SK-N-SH treated with all-trans-retinoic acid at 6 μM for 48 hours (cell line): Measurements from ENCODE around the gene FZR1.

Source experiments
- ATAC-seq: fragments of 200-7000 bp; cut with Tn5 transposase; 3 replicates; pipeline ENCODE4 v1.9.1; 2020; ENCODE audit warnings: mild to moderate bottlenecking, moderate library complexity
- ARNTL ChIP-seq: fragments of 450-650 bp; formaldehyde crosslinking; IDR thresholded peaks from 2 replicates; pipeline ENCODE4 v1.5.0; 2020; ENCODE audit warnings: low read depth, mild to moderate bottlenecking, moderate library complexity, borderline replicate concordance
- BACH2 ChIP-seq: fragments of 250-450 bp; sonication (Bioruptor Pico); IDR thresholded peaks from 2 replicates; pipeline ENCODE4 v1.9.0; 2021; ENCODE audit warnings: mild to moderate bottlenecking, borderline replicate concordance
- CSDC2 ChIP-seq: fragments of 250-450 bp; sonication (Bioruptor Pico); IDR thresholded peaks from 2 replicates; pipeline ENCODE4 v1.5.0; 2020; ENCODE audit warnings: mild to moderate bottlenecking, moderate library complexity
- ESRRG ChIP-seq: fragments of 250-450 bp; sonication (Bioruptor Pico); IDR thresholded peaks from 2 replicates; pipeline ENCODE4 v1.6.1; 2021; ENCODE audit warnings: mild to moderate bottlenecking
- GLIS3 ChIP-seq: fragments of 250-450 bp; sonication (Bioruptor Pico); IDR thresholded peaks from 2 replicates; pipeline ENCODE4 v1.5.0; 2020; ENCODE audit warnings: mild to moderate bottlenecking, moderate library complexity
- ISL1 ChIP-seq: fragments of 250-450 bp; sonication (Bioruptor Pico); IDR thresholded peaks from 2 replicates; pipeline ENCODE4 v2.1.2; 2022; ENCODE audit warnings: mild to moderate bottlenecking, moderate library complexity
- OSR1 ChIP-seq: fragments of 250-450 bp; sonication (Bioruptor Pico); IDR thresholded peaks from 2 replicates; pipeline ENCODE4 v1.8.0; 2022; ENCODE audit warnings: moderate library complexity, mild to moderate bottlenecking, inconsistent platforms
- PPARA ChIP-seq: fragments of 250-450 bp; sonication (Bioruptor Pico); IDR thresholded peaks from 2 replicates; pipeline ENCODE4 v1.5.0; 2020; ENCODE audit warnings: mild to moderate bottlenecking, borderline replicate concordance
- RARB ChIP-seq: fragments of 250-450 bp; sonication (Bioruptor Pico); IDR thresholded peaks from 2 replicates; pipeline ENCODE4 v1.8.0; 2021; ENCODE audit warnings: mild to moderate bottlenecking, moderate library complexity
- SNAI2 ChIP-seq: fragments of 250-450 bp; sonication (Bioruptor Pico); IDR thresholded peaks from 2 replicates; pipeline ENCODE4 v1.5.0; 2020; ENCODE audit warnings: mild to moderate bottlenecking, moderate library complexity
- TCF4 ChIP-seq: fragments of 250-450 bp; sonication (Bioruptor Pico); IDR thresholded peaks from 2 replicates; pipeline ENCODE4 v1.8.0; 2021; ENCODE audit warnings: mild to moderate bottlenecking, moderate library complexity, borderline replicate concordance
- TOX ChIP-seq: fragments of 250-450 bp; sonication (Bioruptor Pico); IDR thresholded peaks from 2 replicates; pipeline ENCODE4 v1.8.0; 2021; ENCODE audit warnings: mild to moderate bottlenecking, moderate library complexity, borderline replicate concordance
- ZC3H10 ChIP-seq: fragments of 250-450 bp; sonication (Bioruptor Pico); IDR thresholded peaks from 2 replicates; pipeline ENCODE4 v1.5.1; 2021; ENCODE audit warnings: mild to moderate bottlenecking, moderate library complexity
- ZFP3 ChIP-seq: fragments of 250-450 bp; sonication (Bioruptor Pico); IDR thresholded peaks from 2 replicates; pipeline ENCODE4 v1.5.0; 2020; ENCODE audit warnings: mild to moderate bottlenecking, moderate library complexity
- ZFP30 ChIP-seq: fragments of 450-650 bp; formaldehyde crosslinking; IDR thresholded peaks from 2 replicates; pipeline ENCODE4 v1.5.0; 2022; ENCODE audit warnings: mild to moderate bottlenecking, moderate library complexity
- ZNF565 ChIP-seq: fragments of 450-650 bp; formaldehyde crosslinking; conservative IDR thresholded peaks from 2 replicates; pipeline ENCODE4 v1.5.0; 2020; ENCODE audit warnings: low read depth, mild to moderate bottlenecking, moderate library complexity
- ZNF70 ChIP-seq: fragments of 450-650 bp; formaldehyde crosslinking; IDR thresholded peaks from 2 replicates; pipeline ENCODE4 v1.5.0; 2020; ENCODE audit warnings: mild to moderate bottlenecking, moderate library complexity
- ZNF8 ChIP-seq: fragments of 450-650 bp; formaldehyde crosslinking; IDR thresholded peaks from 2 replicates; pipeline ENCODE4 v1.5.0; 2020; ENCODE audit warnings: mild to moderate bottlenecking, moderate library complexity
- TF ChIP-seq, protein P1 (sequence below): fragments of 250-450 bp; sonication (Bioruptor Pico); IDR thresholded peaks from 2 replicates; pipeline ENCODE4 v1.5.0; 2020; ENCODE audit warnings: mild to moderate bottlenecking, moderate library complexity
- TF ChIP-seq, protein P2 (sequence below): fragments of 250-450 bp; sonication (Bioruptor Pico); IDR thresholded peaks from 2 replicates; pipeline ENCODE4 v1.8.0; 2020; ENCODE audit warnings: mild to moderate bottlenecking, moderate library complexity, borderline replicate concordance
- TF ChIP-seq, protein P3 (sequence below): fragments of 250-450 bp; sonication (Bioruptor Pico); IDR thresholded peaks from 2 replicates; pipeline ENCODE4 v1.8.0; 2021; ENCODE audit warnings: low read depth, mild to moderate bottlenecking, moderate library complexity, borderline replicate concordance
- TF ChIP-seq, protein P4 (sequence below): fragments of 250-450 bp; sonication (Bioruptor Pico); IDR thresholded peaks from 2 replicates; pipeline ENCODE4 v1.5.1; 2020; ENCODE audit warnings: low read depth, mild to moderate bottlenecking, moderate library complexity
- TF ChIP-seq, protein P5 (sequence below): fragments of 250-450 bp; sonication (Bioruptor Pico); IDR thresholded peaks from 2 replicates; pipeline ENCODE4 v1.5.1; 2021; ENCODE audit warnings: mild to moderate bottlenecking, moderate library complexity

Gene FZR1

DNA sequence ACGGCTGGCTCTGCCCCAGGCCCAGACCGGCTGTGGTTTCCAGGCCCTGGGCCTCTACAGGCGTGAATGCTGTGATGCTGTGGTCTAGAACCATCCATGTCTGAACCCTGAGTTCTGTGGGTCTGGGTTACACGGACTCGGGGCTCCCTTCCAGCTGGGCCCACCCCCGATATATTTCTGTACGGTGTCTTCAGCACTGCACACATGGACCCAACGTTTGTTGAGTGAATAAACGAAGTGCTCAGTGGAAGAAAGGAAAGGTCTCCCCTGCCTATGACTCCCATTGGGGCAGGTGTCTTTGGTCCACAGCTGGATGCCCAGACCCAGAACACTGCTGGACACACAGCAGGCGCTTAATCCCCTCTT, 39.5 kb downstream of the FZR1 start (continued):
- TF ChIP-seq, protein P1, sequence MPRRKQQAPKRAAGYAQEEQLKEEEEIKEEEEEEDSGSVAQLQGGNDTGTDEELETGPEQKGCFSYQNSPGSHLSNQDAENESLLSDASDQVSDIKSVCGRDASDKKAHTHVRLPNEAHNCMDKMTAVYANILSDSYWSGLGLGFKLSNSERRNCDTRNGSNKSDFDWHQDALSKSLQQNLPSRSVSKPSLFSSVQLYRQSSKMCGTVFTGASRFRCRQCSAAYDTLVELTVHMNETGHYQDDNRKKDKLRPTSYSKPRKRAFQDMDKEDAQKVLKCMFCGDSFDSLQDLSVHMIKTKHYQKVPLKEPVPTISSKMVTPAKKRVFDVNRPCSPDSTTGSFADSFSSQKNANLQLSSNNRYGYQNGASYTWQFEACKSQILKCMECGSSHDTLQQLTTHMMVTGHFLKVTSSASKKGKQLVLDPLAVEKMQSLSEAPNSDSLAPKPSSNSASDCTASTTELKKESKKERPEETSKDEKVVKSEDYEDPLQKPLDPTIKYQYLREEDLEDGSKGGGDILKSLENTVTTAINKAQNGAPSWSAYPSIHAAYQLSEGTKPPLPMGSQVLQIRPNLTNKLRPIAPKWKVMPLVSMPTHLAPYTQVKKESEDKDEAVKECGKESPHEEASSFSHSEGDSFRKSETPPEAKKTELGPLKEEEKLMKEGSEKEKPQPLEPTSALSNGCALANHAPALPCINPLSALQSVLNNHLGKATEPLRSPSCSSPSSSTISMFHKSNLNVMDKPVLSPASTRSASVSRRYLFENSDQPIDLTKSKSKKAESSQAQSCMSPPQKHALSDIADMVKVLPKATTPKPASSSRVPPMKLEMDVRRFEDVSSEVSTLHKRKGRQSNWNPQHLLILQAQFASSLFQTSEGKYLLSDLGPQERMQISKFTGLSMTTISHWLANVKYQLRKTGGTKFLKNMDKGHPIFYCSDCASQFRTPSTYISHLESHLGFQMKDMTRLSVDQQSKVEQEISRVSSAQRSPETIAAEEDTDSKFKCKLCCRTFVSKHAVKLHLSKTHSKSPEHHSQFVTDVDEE (CRISPR knock-in tag), result no peak
- TF ChIP-seq ZFP30 (CRISPR knock-in tag) (no peak), ZC3H10 (CRISPR knock-in tag) (no peak), ESRRG (no peak), ARNTL (CRISPR knock-in tag) (no peak), ZNF565 (CRISPR knock-in tag) (no peak)
- TF ChIP-seq, protein P2, sequence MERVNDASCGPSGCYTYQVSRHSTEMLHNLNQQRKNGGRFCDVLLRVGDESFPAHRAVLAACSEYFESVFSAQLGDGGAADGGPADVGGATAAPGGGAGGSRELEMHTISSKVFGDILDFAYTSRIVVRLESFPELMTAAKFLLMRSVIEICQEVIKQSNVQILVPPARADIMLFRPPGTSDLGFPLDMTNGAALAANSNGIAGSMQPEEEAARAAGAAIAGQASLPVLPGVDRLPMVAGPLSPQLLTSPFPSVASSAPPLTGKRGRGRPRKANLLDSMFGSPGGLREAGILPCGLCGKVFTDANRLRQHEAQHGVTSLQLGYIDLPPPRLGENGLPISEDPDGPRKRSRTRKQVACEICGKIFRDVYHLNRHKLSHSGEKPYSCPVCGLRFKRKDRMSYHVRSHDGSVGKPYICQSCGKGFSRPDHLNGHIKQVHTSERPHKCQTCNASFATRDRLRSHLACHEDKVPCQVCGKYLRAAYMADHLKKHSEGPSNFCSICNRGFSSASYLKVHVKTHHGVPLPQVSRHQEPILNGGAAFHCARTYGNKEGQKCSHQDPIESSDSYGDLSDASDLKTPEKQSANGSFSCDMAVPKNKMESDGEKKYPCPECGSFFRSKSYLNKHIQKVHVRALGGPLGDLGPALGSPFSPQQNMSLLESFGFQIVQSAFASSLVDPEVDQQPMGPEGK (CRISPR knock-in tag), result no peak
- TF ChIP-seq, all 23 proteins: peak for 0

DNA sequence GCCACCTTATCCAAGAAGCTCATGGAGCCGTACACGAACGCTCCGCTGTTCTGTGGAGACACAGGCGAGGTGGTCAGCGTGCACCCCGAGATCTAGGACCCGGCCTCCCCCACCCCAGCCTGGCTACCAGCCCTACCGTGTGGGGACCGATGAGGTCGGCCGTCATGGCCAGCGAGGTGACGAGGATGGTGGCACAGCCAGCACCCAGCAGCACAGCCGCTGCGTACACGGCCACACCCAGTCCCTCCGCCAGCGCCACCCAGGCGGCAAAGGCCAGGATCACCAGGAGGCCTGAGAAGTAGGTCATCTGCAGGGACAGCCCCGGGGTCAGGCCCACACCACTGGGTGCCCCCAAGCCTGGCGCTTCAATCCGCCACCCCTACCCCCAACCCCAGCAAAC, 40.0 kb downstream of the FZR1 start:
- TF ChIP-seq RARB, result no peak
- TF ChIP-seq PPARA (CRISPR knock-in tag), result no peak
- no peak for TF ChIP-seq SNAI2 (CRISPR knock-in tag)
- TF ChIP-seq ZC3H10 (CRISPR knock-in tag), result no peak
- TF ChIP-seq ZNF565 (CRISPR knock-in tag), result no peak
- no peak for TF ChIP-seq OSR1 (CRISPR knock-in tag)
- TF ChIP-seq, all 23 proteins: peak for 0
- no peak for ATAC-seq

DNA sequence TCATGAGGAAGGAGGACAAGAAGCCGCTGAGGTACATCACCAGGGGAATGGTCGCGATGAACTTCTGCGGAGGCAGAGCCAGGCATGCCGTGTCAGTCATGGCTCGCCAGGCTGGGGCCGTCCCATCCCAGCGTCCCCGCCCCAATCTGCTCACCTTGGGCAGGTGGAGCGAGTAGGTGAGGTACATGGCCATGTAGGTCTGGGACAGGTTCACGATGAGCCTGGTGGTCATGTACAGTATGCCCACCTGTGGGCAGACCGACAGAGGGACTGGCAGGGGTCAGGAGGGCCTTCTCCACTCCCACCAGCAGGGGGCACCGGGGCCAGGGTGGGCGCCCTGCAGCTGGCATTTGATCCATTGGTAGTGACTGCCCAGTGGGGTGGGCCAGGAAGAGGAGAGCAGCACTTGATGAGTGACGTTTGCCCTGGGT, 41.2 kb downstream of the FZR1 start:
- ATAC-seq, result no peak

DNA sequence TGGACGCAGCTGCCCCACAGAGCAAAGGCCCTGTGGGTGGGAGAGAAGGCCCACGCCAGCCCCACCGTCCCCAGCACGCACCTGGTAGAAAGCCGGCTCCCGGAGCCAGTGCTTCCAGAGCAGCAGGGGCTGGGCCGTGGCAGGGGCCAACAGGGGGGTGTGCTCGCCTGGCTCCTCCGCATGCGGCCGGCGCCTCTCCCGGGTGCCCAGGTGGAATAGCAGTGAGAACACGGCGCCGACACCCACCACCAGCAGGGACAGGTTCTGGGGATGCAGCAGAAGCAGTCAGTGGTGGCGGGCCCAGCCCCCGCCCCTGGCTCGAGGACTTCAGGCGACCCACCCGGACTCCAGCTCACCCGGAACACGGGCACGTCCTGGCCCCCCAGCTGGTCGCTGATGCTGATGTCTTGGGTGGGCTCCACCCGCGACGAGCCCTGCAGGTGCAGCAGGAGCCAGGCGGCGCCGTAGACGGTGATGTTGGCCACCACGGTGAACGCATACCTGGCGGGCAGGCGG, 41.7 kb downstream of the FZR1 start:
- no peak for ATAC-seq
- TF ChIP-seq CSDC2 (CRISPR knock-in tag), result no peak
- TF ChIP-seq ESRRG, result no peak
- TF ChIP-seq, protein P3, sequence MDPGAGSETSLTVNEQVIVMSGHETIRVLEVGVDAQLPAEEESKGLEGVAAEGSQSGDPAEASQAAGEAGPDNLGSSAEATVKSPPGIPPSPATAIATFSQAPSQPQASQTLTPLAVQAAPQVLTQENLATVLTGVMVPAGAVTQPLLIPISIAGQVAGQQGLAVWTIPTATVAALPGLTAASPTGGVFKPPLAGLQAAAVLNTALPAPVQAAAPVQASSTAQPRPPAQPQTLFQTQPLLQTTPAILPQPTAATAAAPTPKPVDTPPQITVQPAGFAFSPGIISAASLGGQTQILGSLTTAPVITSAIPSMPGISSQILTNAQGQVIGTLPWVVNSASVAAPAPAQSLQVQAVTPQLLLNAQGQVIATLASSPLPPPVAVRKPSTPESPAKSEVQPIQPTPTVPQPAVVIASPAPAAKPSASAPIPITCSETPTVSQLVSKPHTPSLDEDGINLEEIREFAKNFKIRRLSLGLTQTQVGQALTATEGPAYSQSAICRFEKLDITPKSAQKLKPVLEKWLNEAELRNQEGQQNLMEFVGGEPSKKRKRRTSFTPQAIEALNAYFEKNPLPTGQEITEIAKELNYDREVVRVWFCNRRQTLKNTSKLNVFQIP (CRISPR knock-in tag), result no peak
- TF ChIP-seq RARB, result no peak
- TF ChIP-seq BACH2, result no peak
- no peak for TF ChIP-seq TOX (CRISPR knock-in tag)
- no peak for TF ChIP-seq ZNF565 (CRISPR knock-in tag)
- no peak for TF ChIP-seq ZNF70 (CRISPR knock-in tag)
- no peak for TF ChIP-seq ISL1 (CRISPR knock-in tag)
- TF ChIP-seq ZFP3 (CRISPR knock-in tag), result no peak
- TF ChIP-seq OSR1 (CRISPR knock-in tag), result no peak
- no peak for TF ChIP-seq ZC3H10 (CRISPR knock-in tag)
- TF ChIP-seq ZFP30 (CRISPR knock-in tag), result no peak
- TF ChIP-seq, protein P4, sequence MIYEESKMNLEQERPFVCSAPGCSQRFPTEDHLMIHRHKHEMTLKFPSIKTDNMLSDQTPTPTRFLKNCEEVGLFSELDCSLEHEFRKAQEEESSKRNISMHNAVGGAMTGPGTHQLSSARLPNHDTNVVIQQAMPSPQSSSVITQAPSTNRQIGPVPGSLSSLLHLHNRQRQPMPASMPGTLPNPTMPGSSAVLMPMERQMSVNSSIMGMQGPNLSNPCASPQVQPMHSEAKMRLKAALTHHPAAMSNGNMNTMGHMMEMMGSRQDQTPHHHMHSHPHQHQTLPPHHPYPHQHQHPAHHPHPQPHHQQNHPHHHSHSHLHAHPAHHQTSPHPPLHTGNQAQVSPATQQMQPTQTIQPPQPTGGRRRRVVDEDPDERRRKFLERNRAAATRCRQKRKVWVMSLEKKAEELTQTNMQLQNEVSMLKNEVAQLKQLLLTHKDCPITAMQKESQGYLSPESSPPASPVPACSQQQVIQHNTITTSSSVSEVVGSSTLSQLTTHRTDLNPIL (CRISPR knock-in tag), result no peak
- no peak for TF ChIP-seq PPARA (CRISPR knock-in tag)
- TF ChIP-seq, protein P5, sequence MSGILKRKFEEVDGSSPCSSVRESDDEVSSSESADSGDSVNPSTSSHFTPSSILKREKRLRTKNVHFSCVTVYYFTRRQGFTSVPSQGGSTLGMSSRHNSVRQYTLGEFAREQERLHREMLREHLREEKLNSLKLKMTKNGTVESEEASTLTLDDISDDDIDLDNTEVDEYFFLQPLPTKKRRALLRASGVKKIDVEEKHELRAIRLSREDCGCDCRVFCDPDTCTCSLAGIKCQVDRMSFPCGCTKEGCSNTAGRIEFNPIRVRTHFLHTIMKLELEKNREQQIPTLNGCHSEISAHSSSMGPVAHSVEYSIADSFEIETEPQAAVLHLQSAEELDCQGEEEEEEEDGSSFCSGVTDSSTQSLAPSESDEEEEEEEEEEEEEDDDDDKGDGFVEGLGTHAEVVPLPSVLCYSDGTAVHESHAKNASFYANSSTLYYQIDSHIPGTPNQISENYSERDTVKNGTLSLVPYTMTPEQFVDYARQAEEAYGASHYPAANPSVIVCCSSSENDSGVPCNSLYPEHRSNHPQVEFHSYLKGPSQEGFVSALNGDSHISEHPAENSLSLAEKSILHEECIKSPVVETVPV (CRISPR knock-in tag), result no peak
- no peak for TF ChIP-seq TCF4 (CRISPR knock-in tag)
- no peak for TF ChIP-seq ZNF8 (CRISPR knock-in tag)
- no peak for TF ChIP-seq SNAI2 (CRISPR knock-in tag)

More for the DNA sequence above, 41.2 kb downstream of the FZR1 start:
- TF ChIP-seq ZC3H10 (CRISPR knock-in tag), result no peak
- TF ChIP-seq GLIS3 (CRISPR knock-in tag), result no peak
- TF ChIP-seq ZFP3 (CRISPR knock-in tag), result no peak
- no peak for TF ChIP-seq ZNF565 (CRISPR knock-in tag)
- TF ChIP-seq ARNTL (CRISPR knock-in tag), result no peak
- TF ChIP-seq RARB, result no peak
- no peak for TF ChIP-seq BACH2
- TF ChIP-seq, protein P5 (CRISPR knock-in tag), result no peak
- no peak for TF ChIP-seq SNAI2 (CRISPR knock-in tag)
- TF ChIP-seq ZNF8 (CRISPR knock-in tag), result no peak
